ENCODE data around the gene GPR142.

Gene GPR142

GRCh38 chr17:74343121-74343520 is 24.2 kb upstream of the GPR142 start:
- no peak for DNase-seq (ENCODE audit: low spot score)
- in situ Hi-C loops (cut with MboI; ENCODE audit: low sequenced_read_pairs, unreplicated experiment), result no loop called here

DNA sequence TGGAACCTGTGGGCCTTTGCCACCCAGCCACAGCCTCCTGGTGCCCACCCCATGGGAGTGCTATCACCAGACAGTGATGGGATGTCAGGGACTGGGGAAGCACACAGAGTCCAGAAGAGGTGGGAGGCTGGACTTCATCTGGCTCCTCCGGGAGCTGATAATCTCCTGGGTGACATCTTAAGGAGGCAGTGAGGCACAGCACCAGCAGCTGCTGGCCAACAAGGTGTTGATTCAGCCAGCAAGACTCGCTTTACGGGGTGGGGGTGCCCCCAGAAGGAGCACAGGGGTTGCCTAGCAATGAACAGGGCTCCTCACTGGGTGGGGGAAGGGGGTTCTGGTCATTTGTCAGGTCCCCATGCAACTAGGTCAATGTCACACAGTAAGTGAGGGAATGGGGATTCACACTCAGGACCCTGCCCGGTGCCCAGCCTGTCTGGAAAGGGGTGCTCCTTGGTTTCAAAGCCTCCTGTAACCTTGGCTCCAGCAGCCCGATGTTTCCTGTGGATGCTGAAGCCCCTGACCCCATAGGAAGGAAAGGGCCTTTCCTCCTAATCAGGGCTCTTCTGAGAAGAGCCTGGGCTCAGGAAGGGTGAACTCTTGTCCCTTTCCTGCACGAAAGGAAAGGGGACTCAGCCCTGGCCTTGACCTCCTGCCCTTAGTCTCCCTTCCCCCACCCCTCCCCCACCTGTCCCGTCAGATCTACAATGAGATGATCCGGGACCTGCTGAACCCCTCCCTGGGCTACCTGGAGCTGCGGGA is 23.6 kb upstream of the GPR142 start:
- DNase-seq (ENCODE audit: low spot score), result no peak
- in situ Hi-C loops (cut with MboI; ENCODE audit: low sequenced_read_pairs, unreplicated experiment), result no loop called here
- no peak for TF ChIP-seq CTCF (IDR thresholded peaks at IDR 0.05; ENCODE audit: borderline replicate concordance, control extremely low read depth, extremely low read depth, insufficient read depth, missing control alignments)

More at GRCh38 chr17:74343121-74343520, 24.2 kb upstream of the GPR142 start:
- no peak for TF ChIP-seq CTCF (IDR thresholded peaks at IDR 0.05; ENCODE audit: borderline replicate concordance, control extremely low read depth, extremely low read depth, insufficient read depth, missing control alignments)

DNA sequence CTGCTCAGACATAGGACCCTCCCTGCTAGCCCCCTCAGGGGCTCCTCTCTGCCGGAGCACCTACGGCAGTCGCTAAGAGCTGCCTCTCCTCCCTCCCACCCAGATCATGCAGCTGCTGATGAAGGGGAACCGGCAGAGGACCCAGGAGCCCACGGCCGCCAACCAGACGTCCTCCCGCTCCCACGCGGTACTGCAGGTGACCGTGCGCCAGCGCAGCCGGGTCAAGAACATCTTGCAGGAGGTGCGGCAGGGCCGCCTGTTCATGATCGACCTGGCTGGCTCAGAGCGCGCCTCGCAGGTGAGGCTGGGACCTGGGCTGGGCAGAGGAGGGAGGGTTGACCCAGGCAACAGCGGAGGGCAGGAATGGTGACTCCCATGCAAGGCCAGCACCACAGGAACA is 22.6 kb upstream of the GPR142 start:
- TF ChIP-seq CTCF (IDR thresholded peaks at IDR 0.05; ENCODE audit: borderline replicate concordance, control extremely low read depth, extremely low read depth, insufficient read depth, missing control alignments), result no peak
- in situ Hi-C loops (cut with MboI; ENCODE audit: low sequenced_read_pairs, unreplicated experiment), result no loop called here
- DNase-seq (ENCODE audit: low spot score), result no peak

GRCh38 chr17:74345433-74346241 is 21.7 kb upstream of the GPR142 start:
- DNase-seq (ENCODE audit: low spot score), result no peak
- in situ Hi-C loops (cut with MboI; ENCODE audit: low sequenced_read_pairs, unreplicated experiment), result no loop called here
- TF ChIP-seq CTCF (IDR thresholded peaks at IDR 0.05; ENCODE audit: borderline replicate concordance, control extremely low read depth, extremely low read depth, insufficient read depth, missing control alignments), result no peak

- no peak for DNase-seq (ENCODE audit: low spot score)
- in situ Hi-C loops (cut with MboI; ENCODE audit: low sequenced_read_pairs, unreplicated experiment), result no loop called here
- no peak for TF ChIP-seq CTCF (IDR thresholded peaks at IDR 0.05; ENCODE audit: borderline replicate concordance, control extremely low read depth, extremely low read depth, insufficient read depth, missing control alignments)
These were observed 19.7 kb upstream of the GPR142 start for GRCh38 chr17:74347646-74348045.

GRCh38 chr17:74349120-74349519 is 18.2 kb upstream of the GPR142 start:
- in situ Hi-C loops (cut with MboI; ENCODE audit: low sequenced_read_pairs, unreplicated experiment), result no loop called here
- TF ChIP-seq CTCF (IDR thresholded peaks at IDR 0.05; ENCODE audit: borderline replicate concordance, control extremely low read depth, extremely low read depth, insufficient read depth, missing control alignments), result no peak
- DNase-seq (ENCODE audit: low spot score), result no peak

Measured in GM13976 (cell line).